Stomach smooth muscle (tissue), 2 donors: ENCODE results near the gene SLC25A43.

Source experiments
- H3K27ac ChIP-seq: one replicate; pipeline ENCODE4 v1.7.0; 2013; ENCODE audit warnings: mild to moderate bottlenecking, low read length, inconsistent platforms
- H3K27me3 ChIP-seq, 2 donors: one replicate each; pipeline ENCODE4 v1.7.0; 2013; ENCODE audit warnings: low read length in 2 of 2; ENCODE audit not compliant: insufficient read depth in 2 of 2, control insufficient read depth in 1 of 2
- H3K36me3 ChIP-seq, 2 donors: one replicate each; pipeline ENCODE4 v1.7.0; 2013; ENCODE audit warnings: low read length in 2 of 2; ENCODE audit not compliant: control insufficient read depth in 2 of 2, insufficient read depth in 2 of 2
- H3K4me1 ChIP-seq: one replicate; pipeline ENCODE4 v1.7.0; 2013; ENCODE audit warnings: low read length; ENCODE audit not compliant: control insufficient read depth, insufficient read depth
- H3K4me3 ChIP-seq, 2 donors: one replicate each; pipeline ENCODE4 v1.7.0; 2013; ENCODE audit warnings: low read length in 2 of 2
- H3K9ac ChIP-seq, 2 donors: one replicate each; pipeline ENCODE4 v1.7.0; 2013; ENCODE audit warnings: low read length in 2 of 2, mild to moderate bottlenecking in 1 of 2
- H3K9me3 ChIP-seq, 2 donors: one replicate each; pipeline ENCODE4 v1.7.0; 2013; ENCODE audit warnings: low read length in 2 of 2; ENCODE audit not compliant: control insufficient read depth in 2 of 2
- donor health status: healthy.
- donor health status: Pancreatic carcinoma.

Gene SLC25A43

DNA sequence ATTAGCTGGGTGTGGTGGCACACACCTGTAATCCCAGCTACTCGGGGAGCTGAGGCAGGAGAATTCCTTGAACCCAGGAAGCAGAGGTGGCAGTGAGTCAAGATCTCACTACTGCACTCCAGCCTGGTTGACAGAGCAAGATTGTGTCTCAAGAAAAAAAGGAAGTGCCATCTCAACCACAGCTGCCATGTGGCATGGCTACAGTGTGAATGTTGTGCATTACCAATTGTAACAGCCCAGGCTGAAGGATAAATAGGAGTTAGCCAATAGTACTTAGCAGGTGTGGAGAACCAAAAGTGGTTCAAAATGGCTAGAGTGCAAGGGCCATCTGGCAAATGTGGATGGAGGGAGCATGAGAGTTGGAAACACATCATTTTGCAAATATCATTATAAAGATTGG lies 98.0 kb downstream of the SLC25A43 start:
- Histone ChIP-seq H3K27ac (no peak overlapping the region), H3K36me3 (no peaks in the 10 kb centered on the region), H3K4me1 (no peaks in the 10 kb centered on the region), H3K27me3 (no peaks in the 10 kb centered on the region), H3K4me3 (no peak overlapping the region), H3K9me3 (no peaks in the 10 kb centered on the region), H3K9ac (no peak overlapping the region)

DNA sequence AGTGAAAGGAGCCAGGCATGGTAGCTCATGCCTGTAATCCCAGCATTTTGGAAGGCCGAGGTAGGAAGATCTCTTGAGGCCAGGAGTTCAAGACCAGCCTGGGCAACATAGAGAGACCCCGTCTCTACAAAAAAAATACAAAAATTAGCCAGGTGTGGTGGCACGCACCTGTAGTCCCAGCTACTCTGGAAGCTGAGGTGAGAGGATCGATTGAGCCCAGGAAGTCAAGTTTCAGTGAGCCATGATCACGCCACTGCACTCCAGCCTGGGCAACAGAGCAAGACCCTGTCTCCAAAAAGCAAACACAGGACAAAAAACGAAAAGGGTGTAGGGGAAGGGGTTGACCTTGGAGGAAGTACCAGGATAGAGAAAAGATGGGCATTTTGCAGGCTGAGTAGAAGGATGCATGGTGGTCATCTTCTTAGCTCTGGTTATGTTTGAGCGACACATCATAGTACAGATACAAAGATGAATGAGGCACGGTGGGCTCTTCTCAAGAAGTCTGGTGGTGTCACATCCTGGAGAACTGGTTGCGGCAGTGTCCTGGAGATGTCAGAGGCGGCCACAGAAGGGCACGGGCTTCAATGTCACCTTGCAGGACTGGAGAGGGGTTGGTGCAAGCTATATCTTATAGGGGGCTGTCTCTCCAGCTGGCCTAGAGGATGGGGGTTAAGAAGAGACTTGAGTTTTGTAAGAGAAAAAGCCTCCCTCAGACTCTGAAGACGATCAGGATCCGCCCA lies 101.1 kb downstream of the SLC25A43 start:
- H3K36me3 ChIP-seq, result no peaks in the 10 kb centered on the region
- H3K4me1 ChIP-seq, result peaks cover 3% of the 10 kb centered on the region
- no peaks in the 10 kb centered on the region for H3K27me3 ChIP-seq
- no peak overlapping the region for H3K4me3 ChIP-seq
- no peaks in the 10 kb centered on the region for H3K9me3 ChIP-seq
- no peak overlapping the region for H3K9ac ChIP-seq
- H3K27ac ChIP-seq, result no peak overlapping the region

DNA sequence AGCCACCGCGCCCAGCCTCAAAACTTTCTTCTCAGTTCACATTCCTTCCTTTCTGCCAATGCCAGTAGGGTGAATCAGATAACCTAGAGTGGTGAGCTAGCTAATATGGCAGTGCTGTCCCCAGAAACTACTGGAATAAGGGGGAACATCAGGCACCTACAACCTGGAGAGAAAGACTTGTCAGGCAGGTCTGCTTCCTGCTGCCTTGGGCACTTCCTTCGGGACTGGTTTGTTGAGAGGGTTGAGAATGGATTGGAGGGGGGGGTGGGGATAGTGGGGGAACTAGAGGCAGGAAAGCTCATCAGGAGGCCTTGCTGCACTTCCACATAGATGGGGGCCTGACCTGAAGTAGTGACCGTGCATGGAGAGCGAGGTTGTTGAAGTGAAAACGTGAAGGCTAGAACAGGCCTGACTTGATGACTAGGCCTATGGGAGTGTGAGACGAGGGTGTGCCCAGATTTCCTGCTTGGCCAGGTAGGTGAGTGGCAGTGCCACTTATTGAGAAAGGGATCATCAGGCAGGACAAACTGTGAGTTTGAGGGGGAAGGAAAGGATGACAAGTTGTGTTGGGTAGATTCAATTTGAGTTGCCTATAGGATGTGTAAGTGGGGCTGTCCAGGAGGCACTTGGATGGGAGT lies 102.5 kb downstream of the SLC25A43 start:
- no peak overlapping the region for H3K27ac ChIP-seq
- no peaks in the 10 kb centered on the region for H3K27me3 ChIP-seq
- H3K9ac ChIP-seq, result no peak overlapping the region

DNA sequence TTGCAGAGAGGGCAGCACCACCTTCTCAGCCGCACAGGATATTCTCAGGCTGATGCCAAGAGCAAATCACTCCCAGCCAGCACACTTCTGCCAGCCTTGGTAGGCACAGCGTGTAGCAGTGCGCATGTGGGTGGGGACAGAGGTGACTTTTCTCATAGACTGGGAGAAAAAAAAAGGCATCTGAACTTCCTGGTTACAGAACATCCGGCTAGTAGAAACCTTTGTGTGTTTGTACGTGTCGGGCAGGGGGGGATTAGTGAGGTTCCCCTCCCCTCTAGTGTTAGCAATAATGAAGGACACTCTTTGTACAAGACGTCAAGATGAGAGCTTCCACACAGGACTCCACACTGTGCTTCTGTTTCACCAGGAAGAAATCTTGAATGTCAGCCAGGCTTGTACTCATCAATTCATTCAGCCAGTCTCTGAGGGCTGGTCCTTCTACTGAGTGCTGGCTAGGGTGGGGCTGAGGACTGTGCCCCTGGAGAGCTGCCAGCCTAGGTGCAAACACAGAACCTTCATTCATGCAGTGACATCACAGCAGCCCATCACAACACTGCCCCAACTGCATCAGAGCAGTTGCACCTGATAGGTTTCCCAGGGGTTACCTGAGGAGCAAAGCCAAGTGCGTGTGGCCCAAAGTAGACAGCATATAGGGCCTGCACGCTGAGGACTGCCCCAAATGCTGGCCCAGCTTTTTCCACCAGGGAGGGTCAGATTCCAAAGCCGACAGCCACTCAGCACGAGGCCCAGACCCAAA lies 103.8 kb downstream of the SLC25A43 start:
- Histone ChIP-seq H3K4me1 (peaks cover 3% of the 10 kb centered on the region), H3K4me3 (no peak overlapping the region), H3K27me3 (no peaks in the 10 kb centered on the region), H3K36me3 (no peaks in the 10 kb centered on the region), H3K9ac (no peak overlapping the region), H3K27ac (no peak overlapping the region), H3K9me3 (no peaks in the 10 kb centered on the region)

More for the DNA sequence above, 102.5 kb downstream of the SLC25A43 start:
- Histone ChIP-seq H3K36me3 (no peaks in the 10 kb centered on the region), H3K4me1 (peaks cover 3% of the 10 kb centered on the region), H3K4me3 (no peak overlapping the region), H3K9me3 (no peaks in the 10 kb centered on the region)

DNA sequence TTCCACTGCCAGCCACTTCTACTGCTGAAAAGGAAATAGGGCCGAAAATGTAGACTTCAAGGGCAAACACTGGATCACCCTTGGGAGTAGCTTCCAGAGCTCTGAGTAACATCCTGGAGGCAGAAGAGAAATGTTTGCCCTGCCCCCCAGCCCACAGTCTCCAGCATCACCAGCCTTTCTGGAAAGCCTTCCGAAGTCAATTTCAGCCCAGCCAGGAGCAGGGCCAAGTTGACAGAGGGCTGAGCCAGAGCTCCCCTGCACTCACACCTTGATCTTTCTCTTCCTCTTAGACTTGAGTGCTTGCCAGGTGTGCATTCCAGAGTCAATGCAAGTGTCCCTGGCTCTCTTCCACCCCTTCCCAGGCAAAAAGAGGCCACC lies 104.3 kb downstream of the SLC25A43 start:
- Histone ChIP-seq H3K9ac (no peak overlapping the region), H3K4me1 (peaks cover 3% of the 10 kb centered on the region), H3K27ac (no peak overlapping the region), H3K4me3 (no peak overlapping the region), H3K36me3 (no peaks in the 10 kb centered on the region), H3K9me3 (no peaks in the 10 kb centered on the region), H3K27me3 (no peaks in the 10 kb centered on the region)
